ENCODE results near the gene SNCAIP.

GRCh38 chr5:122339591-122339990 is 27.6 kb downstream of the SNCAIP start:
- no peak for TF ChIP-seq CTCF (IDR thresholded peaks at IDR 0.05; ENCODE audit: low read length)
- TF ChIP-seq EZH2 (IDR thresholded peaks at IDR 0.05; ENCODE audit: borderline replicate concordance, low read length): no peak

All from OCI-LY1 (cell line).